Uterus (tissue), 2 donors: ENCODE data around the gene CACNA1B.

Experiments
- CTCF ChIP-seq, 4 experiments: fragments of 200-600 bp in 2 of 4; fragments of 450-650 bp in 2 of 4; sonication (generic) in 2 of 4; IDR thresholded peaks; one replicate each; pipeline ENCODE4 v1.5.1; 2016 to 2019; ENCODE audit warnings: antibody characterized with exemption in 4 of 4, mild to moderate bottlenecking in 2 of 4, moderate library complexity in 1 of 4
- POLR2A ChIP-seq, 2 donors: fragments of 450-650 bp; IDR thresholded peaks; one replicate each; pipeline ENCODE4 v1.6.1; 2016; ENCODE audit warnings: antibody characterized with exemption in 2 of 2, mild to moderate bottlenecking in 1 of 2, moderate library complexity in 1 of 2

- TF ChIP-seq CTCF (IDR thresholded peaks at IDR 0.05) = no peak
- no peak for TF ChIP-seq POLR2A (IDR thresholded peaks at IDR 0.05)
Measured at GRCh38 chr9:137916540-137916939, 39.0 kb downstream of the CACNA1B start.
